GM23248 (cell line): ENCODE data around the gene CRACDL.

Source experiments
- EZH2 ChIP-seq: fragments of 200-600 bp; sonication (generic); IDR thresholded peaks from 2 replicates; pipeline ENCODE4 v1.6.1; 2018; ENCODE audit warnings: antibody characterized with exemption, mild to moderate bottlenecking; ENCODE audit not compliant: insufficient read depth, poor library complexity, severe bottlenecking
- EZH2phosphoT487 ChIP-seq: fragments of 200-600 bp; sonication (generic); IDR thresholded peaks from 2 replicates; pipeline ENCODE4 v1.6.1; 2018; ENCODE audit warnings: antibody characterized with exemption, moderate library complexity, mild to moderate bottlenecking, low read depth; ENCODE audit not compliant: insufficient read depth

DNA sequence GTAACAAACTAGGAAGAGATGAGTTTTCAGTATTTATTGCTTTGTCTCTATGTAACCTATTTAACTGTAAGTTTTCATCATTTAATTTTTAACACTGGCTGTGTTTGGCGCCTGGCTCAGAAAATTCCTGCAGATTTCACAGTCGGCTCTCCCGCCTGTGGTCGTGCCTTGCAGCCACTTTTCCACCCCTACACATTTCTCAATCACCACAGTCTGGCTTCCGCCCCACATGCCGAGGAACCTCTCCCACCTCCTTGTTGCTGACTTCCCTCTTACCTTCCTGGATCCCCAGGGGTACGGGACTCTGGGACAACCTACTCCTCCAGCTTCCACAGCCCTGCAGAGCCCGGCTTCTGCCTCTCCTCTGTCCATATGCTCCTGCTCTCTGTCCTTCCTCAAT lies 163.5 kb downstream of the CRACDL start:
- TF ChIP-seq EZH2, result no peak
- no peak for TF ChIP-seq EZH2phosphoT487
